CD4-positive, alpha-beta T cell treated with Interleukin-2 at 100 ng/mL for 4 hours (primary cell): ENCODE results near the gene USH2A.

Experiments used
- DNase-seq: peaks from one replicate; pipeline ENCODE4 v3.0.0-alpha.2; 2020; ENCODE audit warnings: low spot score

Gene USH2A

GRCh38 chr1:215872658-215873057, 550.6 kb downstream of the USH2A start:
- no peak for DNase-seq

GRCh38 chr1:215868500-215868899, 554.7 kb downstream of the USH2A start:
- no peak for DNase-seq

- DNase-seq: no peak
These were observed 558.2 kb downstream of the USH2A start for GRCh38 chr1:215865060-215865459.

GRCh38 chr1:215863796-215864195, 559.5 kb downstream of the USH2A start:
- no peak for DNase-seq

GRCh38 chr1:215860833-215861232, 562.4 kb downstream of the USH2A start:
- no peak for DNase-seq

- DNase-seq: no peak
These were observed 565.9 kb downstream of the USH2A start for GRCh38 chr1:215857317-215857716.

GRCh38 chr1:215845234-215845891, 577.9 kb downstream of the USH2A start:
- DNase-seq: no peak

- no peak for DNase-seq
These were observed 578.5 kb downstream of the USH2A start for GRCh38 chr1:215844777-215845176.

- DNase-seq: no peak
These were observed 579.0 kb downstream of the USH2A start for GRCh38 chr1:215844266-215844665.

GRCh38 chr1:215842905-215843304, 580.3 kb downstream of the USH2A start:
- DNase-seq: no peak

GRCh38 chr1:215835951-215836350, 587.3 kb downstream of the USH2A start:
- DNase-seq: no peak

GRCh38 chr1:215833941-215834729, 589.1 kb downstream of the USH2A start:
- DNase-seq: no peak

GRCh38 chr1:215830226-215830810, 592.9 kb downstream of the USH2A start:
- no peak for DNase-seq

- no peak for DNase-seq
These were observed 598.2 kb downstream of the USH2A start for GRCh38 chr1:215825056-215825455.

- DNase-seq: no peak
These were observed 599.0 kb downstream of the USH2A start for GRCh38 chr1:215824245-215824644.

GRCh38 chr1:215819114-215819513, 604.1 kb downstream of the USH2A start:
- no peak for DNase-seq

GRCh38 chr1:215807911-215808436, 615.3 kb downstream of the USH2A start:
- no peak for DNase-seq

- DNase-seq: no peak
These were observed 616.0 kb downstream of the USH2A start for GRCh38 chr1:215807218-215807617.

GRCh38 chr1:215797859-215798258, 625.4 kb downstream of the USH2A start:
- DNase-seq: no peak

GRCh38 chr1:215794156-215794555, 629.1 kb downstream of the USH2A start:
- DNase-seq: no peak

GRCh38 chr1:215793180-215793579, 630.1 kb downstream of the USH2A start:
- DNase-seq: no peak

GRCh38 chr1:215792446-215792845, 630.8 kb downstream of the USH2A start:
- DNase-seq: no peak

GRCh38 chr1:215789981-215790380, 633.3 kb downstream of the USH2A start:
- no peak for DNase-seq
